Ureter (tissue), 1 donor: ENCODE measurements around the gene CDK7. TPM values are rescaled to one million over a fixed set of nuclear protein-coding genes. Genes with fewer than 3 reads are reported as not detected.
"Not testable (repeated sequence)": the region's sequence is repeated elsewhere in the genome, so short reads cannot be mapped to it uniquely, and the experiment has no call there.

ENCODE experiments used
- DNase-seq: peaks from one replicate; pipeline ENCODE4 v3.0.0-alpha.2; 2020; ENCODE audit warnings: low spot score
- total RNA-seq: library from RNA; stranded (reverse); gene quantifications from one replicate; pipeline ENCODE4 v1.2.4, GENCODE V29; 2023
- donor health status: DM: yes; HTN: yes; CAD: no.

Gene CDK7
- total RNA-seq, 1 donor from 2014 or later: 16.2 TPM

DNA sequence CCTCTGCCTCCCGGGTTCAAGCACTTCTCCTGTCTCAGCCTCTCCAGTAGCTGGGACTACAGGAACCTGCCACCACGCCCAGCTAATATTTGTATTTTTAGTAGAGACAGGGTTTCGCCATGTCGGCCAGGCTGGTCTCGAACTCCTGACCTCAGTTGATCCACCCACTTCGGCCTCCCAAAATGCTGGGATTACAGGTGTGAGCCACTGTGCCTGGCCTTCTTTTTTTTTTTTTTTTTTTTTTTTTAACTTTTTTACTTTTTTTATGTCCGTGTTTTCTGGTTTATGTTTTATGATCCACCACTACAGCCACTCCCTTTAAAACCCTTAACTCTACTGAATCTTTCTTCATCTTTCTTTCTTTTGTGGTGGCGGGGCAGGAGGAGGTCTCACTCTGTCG is 2.0 kb downstream of the CDK7 start:
- DNase-seq: not testable (repeated sequence)

DNA sequence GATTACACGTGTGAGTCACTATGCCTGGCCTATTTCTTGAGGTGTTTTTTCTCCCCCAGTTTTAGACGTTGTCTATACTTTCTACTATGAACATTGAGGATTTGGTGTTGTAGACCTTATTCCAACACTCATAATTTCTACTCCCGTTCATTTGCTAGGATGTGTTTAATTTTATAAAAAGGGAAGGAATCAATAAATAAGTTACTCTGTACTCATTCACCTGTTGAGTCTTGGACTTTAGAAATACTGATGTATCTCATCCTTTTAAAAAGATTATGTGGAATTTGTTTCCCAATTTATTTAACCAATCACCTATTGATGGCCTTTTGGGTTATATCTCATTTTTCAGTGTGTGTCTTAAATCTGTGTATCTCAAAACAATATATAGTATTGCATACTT is 3.2 kb downstream of the CDK7 start:
- no peak for DNase-seq

DNA sequence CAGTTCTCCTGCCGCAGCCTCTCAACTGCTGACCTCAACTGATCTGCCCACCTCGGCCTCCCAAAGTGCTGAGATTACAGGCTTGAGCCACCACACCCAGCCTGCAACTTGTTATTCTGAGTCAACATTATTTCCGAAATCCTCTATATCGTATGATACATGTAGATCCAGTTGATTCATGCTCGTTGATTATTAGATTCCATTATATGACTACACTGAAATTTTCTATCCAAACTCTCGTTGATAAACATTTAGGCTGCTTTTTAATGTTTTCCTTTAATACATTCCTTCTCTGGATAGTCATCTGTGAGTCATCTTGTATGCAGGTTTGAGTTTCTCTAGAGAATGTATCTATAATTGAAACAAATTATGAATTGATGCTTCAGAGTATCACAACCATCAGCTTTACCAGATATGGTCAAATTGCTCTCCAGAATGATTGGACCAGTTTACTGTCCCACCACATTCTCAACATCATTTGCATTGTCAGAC is 4.1 kb downstream of the CDK7 start:
- no peak for DNase-seq

DNA sequence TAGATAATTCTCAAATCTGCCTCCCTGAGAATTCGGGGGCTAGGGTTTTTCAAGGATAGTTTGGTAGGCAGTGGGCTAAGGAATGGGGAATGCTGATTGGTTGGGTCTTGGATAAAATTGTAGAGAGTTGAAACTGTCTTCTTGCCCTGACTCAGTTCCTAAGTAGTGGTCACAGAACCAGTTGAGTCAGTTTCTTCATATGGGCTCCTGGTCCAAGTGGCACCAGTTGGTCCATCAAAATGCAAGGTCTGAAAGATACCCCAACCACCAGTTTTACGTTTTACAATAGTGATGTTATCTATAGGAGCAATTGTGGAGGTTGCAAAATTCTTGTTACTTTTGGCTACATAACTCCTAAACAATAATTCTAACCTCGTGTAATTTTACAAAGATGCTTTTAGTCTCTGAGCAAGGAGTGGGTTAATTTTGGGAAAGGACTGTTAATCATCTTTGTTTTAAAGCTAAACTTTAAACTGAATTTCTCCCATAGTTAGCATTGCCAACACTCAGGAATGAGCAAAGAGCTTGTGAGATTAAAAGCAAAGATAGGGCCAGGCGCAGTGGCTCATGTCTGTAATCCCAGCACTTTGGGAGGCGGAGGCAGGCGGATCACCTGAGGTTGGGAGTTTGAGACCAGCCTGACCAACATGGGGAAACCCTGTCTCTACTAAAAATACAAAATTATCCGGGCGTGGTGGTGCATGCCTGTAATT is 7.7 kb downstream of the CDK7 start:
- DNase-seq: no peak

DNA sequence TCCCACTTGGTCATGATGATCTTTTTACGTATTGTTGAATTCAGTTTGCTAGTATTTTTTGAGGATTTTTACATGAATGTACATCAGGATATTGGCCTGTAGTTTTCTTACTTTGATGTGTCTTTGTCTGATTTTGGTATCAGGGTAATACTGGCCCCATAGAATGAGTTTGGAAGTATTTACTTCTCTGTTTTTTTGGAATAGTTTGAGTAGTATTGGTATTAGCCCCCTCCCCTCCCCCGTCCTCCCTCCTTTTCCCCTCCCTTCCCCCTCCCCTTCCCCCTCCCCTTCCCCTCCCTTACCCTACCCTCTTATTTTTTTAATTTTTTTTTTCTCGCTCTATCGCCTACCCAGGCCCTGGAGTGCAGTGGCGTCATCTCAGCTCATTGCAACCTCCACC is 10.3 kb downstream of the CDK7 start:
- no peak for DNase-seq

DNA sequence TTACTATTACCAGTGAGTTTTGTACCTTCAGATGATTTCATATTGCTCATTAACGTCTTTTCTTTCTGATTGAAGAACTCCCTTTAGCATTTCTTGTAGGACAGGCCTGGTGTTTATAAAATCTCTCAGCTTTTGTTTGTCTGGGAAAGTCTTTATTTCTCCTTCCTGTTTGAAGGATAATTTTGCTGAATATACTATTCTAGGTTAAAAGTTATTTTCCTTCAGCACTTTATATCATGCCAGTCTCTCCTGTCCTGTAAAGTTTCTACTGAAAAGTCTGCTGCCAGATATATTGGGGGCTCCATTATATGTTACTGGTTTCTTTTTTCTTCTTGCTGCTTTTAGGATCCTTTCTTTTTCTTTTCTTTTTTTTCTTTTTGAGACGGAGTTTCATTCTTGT is 13.3 kb downstream of the CDK7 start:
- DNase-seq: no peak

DNA sequence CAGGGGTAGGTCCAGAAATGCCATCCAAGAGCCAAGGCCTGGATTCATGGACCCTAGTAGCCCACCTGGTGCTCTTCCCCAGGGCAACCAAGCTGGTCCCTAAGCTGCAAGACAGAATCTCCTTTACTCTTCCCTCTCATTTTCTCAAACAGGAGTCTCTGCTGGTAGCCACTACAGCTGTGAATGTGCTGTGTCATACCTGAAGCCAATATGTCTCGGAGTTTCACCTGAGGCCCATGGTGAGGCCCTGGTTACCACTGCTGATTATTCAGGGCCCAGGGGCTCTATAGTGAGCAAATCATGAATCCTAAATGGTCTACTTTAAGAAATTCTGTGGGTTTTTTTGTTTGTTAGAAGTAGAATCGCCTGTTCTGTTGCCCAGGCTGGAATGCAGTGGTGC is 15.9 kb downstream of the CDK7 start:
- no peak for DNase-seq

DNA sequence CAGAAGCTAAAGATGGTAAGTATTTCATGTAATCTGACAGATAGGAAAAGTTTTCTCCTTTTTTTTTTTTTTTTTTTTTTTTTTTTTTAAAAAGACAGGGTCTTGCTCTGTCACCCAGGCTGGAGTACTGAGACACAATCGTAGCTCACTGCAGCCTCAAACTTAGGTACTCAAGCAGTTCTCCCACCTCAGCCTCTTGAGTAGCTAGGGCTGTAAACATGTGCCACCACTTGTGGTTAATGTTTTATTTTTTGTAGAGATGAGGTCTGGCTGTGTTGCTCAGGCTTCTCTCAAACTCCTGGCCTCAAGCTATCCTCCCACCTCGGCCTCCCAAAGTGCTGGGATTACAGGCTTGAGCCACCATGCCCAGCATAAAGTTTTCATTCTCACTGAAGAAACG is 17.8 kb downstream of the CDK7 start:
- DNase-seq: no peak

DNA sequence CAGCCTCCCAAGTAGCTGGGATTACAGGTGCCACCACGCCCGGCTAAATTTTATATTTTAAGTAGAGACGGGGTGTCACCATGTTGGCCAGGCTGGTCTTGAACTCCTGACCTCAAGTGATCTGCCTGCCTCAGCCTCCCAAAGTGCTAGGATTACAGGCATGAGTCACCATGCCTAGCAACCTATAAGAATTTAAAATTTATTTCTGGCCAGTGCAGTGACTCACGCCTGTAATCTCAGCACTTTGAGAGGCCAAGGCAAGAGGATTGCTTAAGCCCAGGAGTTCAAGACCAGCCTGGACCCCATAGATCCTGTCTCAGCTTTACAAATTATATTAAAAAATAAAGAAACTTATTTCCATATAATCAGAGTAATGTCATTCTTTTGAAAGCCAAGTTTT is 21.3 kb downstream of the CDK7 start:
- DNase-seq: not testable (repeated sequence)

DNA sequence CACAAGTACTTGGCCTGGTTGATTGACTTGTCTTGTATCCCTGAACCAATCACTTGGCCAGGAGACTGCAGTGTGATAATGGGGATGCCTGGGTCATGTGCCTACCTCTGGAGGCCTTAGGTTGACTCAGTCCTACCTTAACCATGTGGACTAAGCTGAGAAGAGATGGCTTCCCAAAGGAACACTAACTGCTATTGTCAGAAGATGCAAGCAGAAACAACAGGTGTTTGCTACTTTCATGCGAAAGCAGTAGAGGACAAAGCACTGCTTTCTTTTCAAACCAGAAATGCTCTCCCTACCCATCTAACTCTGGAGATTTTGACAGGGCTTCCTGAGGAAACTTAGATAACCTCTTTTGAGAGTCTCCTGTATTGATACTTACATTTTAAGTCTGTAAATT is 22.9 kb downstream of the CDK7 start:
- no peak for DNase-seq

DNA sequence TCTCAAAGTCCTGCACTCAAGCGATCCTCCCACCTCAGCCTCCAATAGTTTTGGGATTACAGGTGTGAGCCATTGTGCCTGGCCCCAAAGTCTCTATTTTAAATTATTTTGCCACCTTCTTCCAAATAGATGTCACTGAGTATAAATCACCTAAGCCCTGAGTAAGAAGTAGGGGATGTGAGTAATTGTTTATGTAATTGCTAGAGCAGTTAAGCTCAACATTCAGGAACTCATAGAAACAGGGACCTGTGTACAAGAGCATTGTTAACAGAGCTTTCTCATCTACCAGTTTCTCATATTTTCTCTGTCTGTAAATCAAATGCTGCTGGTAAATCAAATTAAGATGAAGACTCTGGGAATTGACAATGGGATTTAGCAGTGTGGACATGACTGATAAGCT is 26.3 kb downstream of the CDK7 start:
- no peak for DNase-seq

DNA sequence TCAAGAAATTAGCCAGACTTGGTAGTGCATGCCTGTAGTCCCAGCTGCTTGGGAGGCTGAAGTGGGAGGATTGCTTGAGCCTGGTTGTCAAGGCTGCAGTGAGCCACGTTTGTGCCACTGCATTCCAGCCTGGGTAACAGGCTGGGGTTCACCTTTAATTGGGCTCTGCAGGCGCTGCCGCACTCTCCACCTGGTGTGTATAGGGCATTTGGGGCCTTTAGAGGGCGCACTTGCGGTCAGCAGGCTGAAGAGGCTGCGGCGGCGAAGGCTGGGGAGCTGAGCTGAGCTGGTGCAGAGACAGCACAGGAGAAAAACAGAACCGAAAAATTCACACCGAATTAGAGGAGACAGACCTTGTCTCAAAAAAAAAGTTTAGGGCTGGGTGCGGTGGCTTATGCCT is 31.2 kb downstream of the CDK7 start:
- DNase-seq: no peak

DNA sequence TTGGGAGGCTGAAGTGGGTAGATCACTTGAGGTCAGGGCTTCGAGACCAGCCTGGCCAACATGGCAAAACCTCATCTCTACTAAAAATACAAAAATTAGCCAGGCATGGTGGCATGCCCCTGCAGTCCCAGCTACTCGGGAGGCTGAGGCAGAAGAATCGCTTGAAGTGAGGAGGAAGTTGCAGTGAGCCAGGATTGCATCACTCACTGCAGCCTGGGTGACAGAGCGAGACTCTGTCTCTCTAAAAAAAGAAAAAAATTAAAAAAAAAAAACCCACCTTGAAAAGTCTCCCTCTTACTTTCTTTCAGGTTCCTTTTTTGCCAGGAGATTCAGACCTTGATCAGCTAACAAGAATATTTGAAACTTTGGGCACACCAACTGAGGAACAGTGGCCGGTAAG is 34.2 kb downstream of the CDK7 start:
- no peak for DNase-seq

DNA sequence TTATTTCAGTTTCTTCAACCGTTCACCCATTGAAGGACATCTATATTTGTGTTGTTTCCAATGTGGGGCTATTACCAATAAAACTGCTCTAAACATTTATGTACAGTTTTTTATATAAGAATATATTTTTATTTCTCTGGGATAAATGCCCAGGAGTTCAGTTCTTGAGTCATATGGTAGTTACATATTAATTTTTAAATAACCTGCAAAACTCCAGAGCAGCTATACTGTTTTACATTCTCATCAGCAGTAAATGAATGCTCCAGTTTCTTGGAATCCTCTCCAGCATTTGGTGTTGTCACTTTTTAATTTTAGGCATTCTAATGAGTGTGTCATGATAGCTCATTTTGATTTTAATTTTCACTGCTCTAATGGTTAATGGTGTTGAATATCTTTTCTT is 36.2 kb downstream of the CDK7 start:
- DNase-seq: no peak

DNA sequence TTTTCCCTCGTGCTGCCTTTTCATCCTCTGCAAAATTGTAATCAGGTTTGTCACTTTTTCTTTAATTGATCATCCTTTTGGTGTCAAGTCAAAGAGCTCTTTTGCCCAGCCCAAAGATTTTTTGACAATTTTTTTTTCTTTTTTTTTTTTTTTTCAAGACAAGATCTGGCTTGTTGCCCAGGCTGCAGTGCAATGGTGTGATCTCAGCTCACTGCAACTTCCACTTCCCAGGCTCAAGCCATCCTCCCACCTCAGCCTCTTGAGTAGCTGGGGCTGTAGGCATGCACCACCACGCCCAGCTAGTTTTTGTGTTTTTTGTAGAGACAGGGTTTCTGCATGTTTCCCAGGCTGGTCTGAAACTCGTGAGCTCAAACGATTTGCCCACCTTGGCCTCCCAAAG is 36.7 kb downstream of the CDK7 start:
- no peak for DNase-seq

DNA sequence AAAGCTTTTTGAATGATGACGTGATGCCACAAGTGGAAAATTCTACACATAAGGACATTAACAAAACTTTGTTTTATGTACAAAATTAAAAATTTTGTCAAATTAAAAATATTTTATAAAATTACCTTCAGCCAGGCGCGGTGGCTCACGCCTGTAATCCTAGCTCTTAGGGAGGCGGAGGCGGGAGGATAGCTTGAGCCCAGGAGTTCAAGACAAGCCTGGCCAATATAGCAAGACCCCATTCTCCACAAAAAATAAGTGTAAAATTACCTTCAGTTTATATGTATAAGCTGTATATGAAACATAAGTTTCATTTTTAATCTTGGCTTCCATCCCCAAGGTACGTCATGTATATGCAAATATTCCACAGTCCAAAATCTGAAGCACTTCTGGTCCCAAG is 40.9 kb downstream of the CDK7 start:
- DNase-seq: no peak

DNA sequence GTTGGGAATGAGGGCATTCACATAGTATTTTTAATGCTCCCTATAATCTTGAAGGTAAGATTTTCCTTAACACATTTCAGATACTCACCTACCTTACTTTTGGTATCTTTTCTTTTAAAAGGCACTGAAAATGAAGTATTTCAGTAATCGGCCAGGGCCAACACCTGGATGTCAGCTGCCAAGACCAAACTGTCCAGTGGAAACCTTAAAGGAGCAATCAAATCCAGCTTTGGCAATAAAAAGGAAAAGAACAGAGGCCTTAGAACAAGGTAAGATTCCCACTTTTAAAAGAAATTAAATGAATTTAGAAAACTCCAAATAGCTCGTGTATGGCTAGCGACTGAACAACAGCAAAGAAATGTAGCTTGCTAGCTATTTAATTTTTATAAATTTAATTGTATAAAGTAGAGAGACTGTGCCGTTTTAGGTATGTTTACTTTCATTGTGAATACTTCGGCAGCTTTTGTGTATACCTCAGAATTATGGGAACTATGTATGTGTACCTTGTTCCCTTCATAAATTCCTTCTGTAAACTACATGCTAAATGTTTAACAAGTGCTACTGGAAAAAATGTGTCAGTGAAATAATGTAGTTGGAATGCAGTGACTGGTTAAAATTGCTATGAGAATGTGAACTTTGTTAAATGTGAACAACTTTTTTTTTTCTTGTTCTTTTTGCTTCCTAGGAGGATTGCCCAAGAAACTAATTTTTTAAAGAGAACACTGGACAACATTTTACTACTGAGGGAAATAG is 41.9 kb downstream of the CDK7 start:
- DNase-seq: no peak

DNA sequence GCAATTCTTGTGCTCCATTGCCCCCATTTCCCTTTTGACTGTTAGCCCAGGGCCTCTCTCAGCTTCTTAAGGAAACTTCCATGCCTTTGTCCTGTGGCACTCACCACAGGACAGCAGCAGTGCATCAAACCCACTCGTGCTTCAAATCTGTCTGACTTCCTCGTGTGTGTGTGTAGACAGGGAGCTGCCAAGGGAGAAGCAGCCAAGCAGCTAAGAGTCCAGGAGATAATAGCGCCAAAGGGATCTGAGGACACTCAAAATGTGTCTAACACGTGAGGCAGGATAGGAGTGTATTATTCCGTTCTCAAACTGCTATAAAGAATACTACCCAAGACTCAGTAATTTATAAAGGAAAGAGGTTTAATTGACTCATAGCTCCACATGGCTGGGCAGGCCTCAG is 44.8 kb downstream of the CDK7 start:
- no peak for DNase-seq

DNA sequence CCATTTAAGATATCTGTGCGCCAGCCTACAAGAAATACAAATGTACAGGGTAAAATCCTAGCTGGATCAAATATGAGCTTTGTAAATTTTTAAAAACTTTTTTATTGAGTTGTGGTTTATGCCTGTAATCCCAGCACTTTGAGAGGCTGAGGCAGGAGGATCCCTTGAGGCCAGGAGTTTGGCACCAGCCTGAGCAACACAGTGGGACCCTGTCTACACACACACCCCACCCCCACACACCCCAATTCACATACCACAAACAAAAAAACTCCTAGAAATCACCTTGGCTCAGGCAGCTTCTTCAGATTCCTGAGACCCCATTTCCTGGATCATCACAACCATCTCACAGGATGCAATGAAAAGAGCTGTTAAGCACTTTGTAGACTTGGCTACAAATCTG is 46.4 kb downstream of the CDK7 start:
- no peak for DNase-seq

DNA sequence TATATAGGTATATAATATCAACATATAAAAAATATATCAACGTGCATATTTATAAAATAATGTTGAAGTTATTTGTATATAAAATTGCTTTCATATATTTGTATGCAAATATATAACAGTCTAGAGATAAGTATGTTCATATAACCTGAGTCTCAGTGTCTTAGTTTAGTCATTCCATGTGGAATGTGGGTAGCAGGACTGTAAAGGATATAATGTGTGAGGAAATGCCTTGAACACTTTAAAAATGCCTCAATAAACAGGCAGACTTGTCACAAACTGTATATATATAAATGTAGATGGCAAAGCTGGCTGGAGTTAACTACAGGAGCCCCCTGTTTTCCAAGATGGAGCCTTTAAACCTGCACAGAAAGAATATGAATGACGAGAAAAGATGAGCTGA is 49.5 kb downstream of the CDK7 start:
- no peak for DNase-seq

DNA sequence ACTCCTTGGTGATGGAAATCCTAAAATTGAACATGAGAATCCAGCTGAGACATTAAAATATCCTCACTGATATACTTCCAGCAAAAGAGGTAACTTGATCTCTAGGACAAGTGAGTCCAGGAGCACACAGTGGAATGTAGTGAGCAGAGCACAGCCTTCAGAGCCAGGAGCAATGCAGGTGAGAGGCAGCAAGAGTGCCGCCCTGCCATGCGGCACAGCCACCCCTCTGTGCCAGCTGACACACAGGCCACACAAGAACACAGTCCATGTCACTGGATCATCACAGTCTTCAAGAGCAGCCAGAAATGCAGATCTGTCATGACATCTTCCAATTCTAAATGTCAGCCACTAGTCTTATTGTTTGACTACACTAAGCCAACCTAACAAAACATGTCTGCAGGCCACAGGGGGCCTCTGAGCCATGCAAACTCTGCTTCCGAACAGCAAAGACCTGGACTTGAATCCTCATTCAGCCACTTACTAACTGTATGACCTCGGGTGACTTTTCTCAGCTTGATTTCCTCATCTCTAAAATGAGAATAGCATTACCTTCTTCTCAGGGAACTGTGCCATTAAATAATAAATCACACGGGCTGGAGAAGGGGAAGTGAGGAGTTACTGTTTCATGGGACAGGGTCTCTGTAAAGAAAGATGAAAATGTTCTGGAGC is 50.9 kb downstream of the CDK7 start:
- no peak for DNase-seq

DNA sequence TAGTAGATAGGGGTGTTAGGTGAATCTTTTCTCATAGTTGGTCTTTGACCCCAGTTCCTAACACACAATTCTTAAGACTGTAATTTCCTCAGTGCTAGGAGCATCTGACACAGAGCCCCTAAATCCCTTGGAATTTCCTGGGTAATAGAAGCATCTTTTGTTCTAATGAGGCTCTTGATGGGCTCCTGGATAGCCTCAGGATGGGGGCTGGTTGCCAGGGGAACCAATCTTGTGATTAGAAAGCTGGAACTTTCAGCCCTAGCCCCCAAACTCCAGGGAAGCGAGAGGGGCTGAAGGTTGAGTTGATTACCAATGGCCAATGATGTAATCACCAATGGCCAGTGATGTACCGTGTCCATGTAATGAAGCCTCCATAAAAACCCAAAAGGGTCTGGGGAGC is 53.4 kb downstream of the CDK7 start:
- DNase-seq: no peak

DNA sequence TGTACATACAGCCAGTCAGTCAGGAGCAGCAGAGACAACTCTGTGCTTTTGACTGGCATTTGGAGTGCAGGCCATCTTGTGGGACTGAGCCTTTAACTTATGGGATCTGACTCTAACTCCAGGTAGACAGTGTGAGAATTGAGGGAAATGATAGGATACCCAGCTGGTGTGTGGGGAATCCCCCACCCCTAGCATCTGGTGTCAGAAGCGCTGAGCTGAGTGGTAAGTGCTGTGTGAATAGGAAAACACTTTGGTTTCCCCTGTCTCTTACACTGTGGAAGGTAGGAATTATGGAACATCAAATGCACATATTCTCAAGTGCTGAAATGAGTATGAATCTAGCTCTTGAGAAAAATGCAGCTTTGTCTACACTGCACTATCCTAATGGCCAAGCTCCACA is 54.0 kb downstream of the CDK7 start:
- DNase-seq: no peak
